MM.1S (cell line): ENCODE measurements around the gene ASPSCR1.

Experiments used
- DNase-seq: peaks from one replicate; pipeline ENCODE4 v3.0.0-alpha.2; 2015
- H2AFZ ChIP-seq: fragments of 300-600 bp; sonication (generic); 2 replicates; pipeline ENCODE4 v1.6.0; 2016; ENCODE audit warnings: antibody characterized with exemption, low read length
- H3F3A ChIP-seq: fragments of 300-600 bp; sonication (generic); 2 replicates; pipeline ENCODE4 v1.6.1; 2016; ENCODE audit warnings: mild to moderate bottlenecking, antibody characterized with exemption, low read length, moderate library complexity, mixed read lengths; ENCODE audit not compliant: insufficient read depth
- H3K27ac ChIP-seq: fragments of 300-600 bp; sonication (generic); 2 replicates; pipeline ENCODE4 v1.5.1; 2016; ENCODE audit warnings: mild to moderate bottlenecking, low read length
- H3K27me3 ChIP-seq: fragments of 300-600 bp; sonication (generic); replicated peaks from 2 replicates; pipeline ENCODE4 v1.6.0; 2016; ENCODE audit warnings: low read length; ENCODE audit not compliant: insufficient read depth
- H3K36me3 ChIP-seq: fragments of 300-600 bp; sonication (generic); replicated peaks from 2 replicates; pipeline ENCODE4 v1.6.1; 2016; ENCODE audit warnings: mild to moderate bottlenecking, low read length, mixed read lengths; ENCODE audit not compliant: insufficient read depth
- H3K4me1 ChIP-seq: fragments of 300-600 bp; sonication (generic); 2 replicates; pipeline ENCODE4 v1.6.1; 2016; ENCODE audit warnings: low read length, mixed read lengths
- H3K4me2 ChIP-seq: fragments of 300-600 bp; sonication (generic); 2 replicates; pipeline ENCODE4 v1.6.0; 2016; ENCODE audit warnings: low read depth, low read length
- H3K4me3 ChIP-seq: fragments of 300-600 bp; sonication (generic); 2 replicates; pipeline ENCODE4 v1.5.1; 2016; ENCODE audit warnings: low read length, mixed read lengths
- H3K79me2 ChIP-seq: fragments of 300-600 bp; sonication (generic); 2 replicates; pipeline ENCODE4 v1.6.1; 2016; ENCODE audit warnings: mixed run types, low read length, mixed read lengths
- H3K9ac ChIP-seq: fragments of 300-600 bp; sonication (generic); 2 replicates; pipeline ENCODE4 v1.6.1; 2016; ENCODE audit warnings: low read length, mixed read lengths
- H3K9me2 ChIP-seq: fragments of 300-600 bp; sonication (generic); replicated peaks from 2 replicates; pipeline ENCODE4 v1.6.1; 2016; ENCODE audit warnings: mild to moderate bottlenecking, low read length, mixed read lengths; ENCODE audit not compliant: insufficient read depth
- H3K9me3 ChIP-seq: fragments of 300-600 bp; sonication (generic); replicated peaks from 2 replicates; pipeline ENCODE4 v1.6.1; 2016; ENCODE audit warnings: mild to moderate bottlenecking, low read length, mixed read lengths; ENCODE audit not compliant: insufficient read depth
- H4K20me1 ChIP-seq: fragments of 300-600 bp; sonication (generic); 2 replicates; pipeline ENCODE4 v1.6.1; 2016; ENCODE audit warnings: mild to moderate bottlenecking, low read length, moderate library complexity, mixed read lengths; ENCODE audit not compliant: insufficient read depth
- EZH2 ChIP-seq: fragments of 300-600 bp; sonication (generic); optimal IDR thresholded peaks from 2 replicates; pipeline ENCODE3; 2017; ENCODE audit warnings: low read depth, mild to moderate bottlenecking, antibody characterized with exemption, low read length, mixed read lengths
- EZH2phosphoT487 ChIP-seq: fragments of 300-600 bp; sonication (generic); IDR thresholded peaks from 2 replicates; pipeline ENCODE4 v1.6.1; 2018; ENCODE audit warnings: antibody characterized with exemption, low read length
- TF ChIP-seq, protein P1 (sequence below): fragments of 300-600 bp; sonication (generic); IDR thresholded peaks from 2 replicates; pipeline ENCODE4 v1.5.1; 2016; ENCODE audit warnings: antibody characterized with exemption, low read length, mixed read lengths

ASPSCR1 gene

DNA sequence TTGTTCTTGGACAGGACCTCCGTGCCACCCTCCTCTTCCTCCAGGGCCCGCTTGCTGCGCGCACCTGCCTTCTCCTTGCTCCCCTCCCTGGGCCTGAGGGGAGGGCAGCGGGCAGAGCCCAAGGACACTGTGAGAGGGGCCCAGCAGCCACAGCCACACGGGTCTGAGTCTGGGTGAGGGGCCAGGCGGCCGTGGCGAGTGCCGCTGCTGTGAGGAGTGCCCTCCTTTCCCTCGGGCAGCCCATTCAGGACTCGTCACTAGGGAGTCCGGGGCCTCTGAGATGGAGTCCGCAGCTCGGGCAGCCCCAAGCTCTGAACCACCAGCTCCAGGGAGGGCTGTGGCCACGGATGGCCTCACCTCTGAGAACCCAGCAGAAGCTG, 82.6 kb downstream of the ASPSCR1 start:
- TF ChIP-seq EZH2 (no peak), EZH2phosphoT487 (no peak)
- Histone ChIP-seq H4K20me1 (peaks cover 3% of the 10 kb centered on the region; the same call in 1 of the 2 replicates), H3K27me3 (no peaks in the 10 kb centered on the region), H3K4me2 (no peak overlapping the region), H3K27ac (no peak overlapping the region), H3K4me3 (no peak overlapping the region), H3F3A (peaks cover 14% of the 10 kb centered on the region), H3K9me3 (no peaks in the 10 kb centered on the region), H3K4me1 (peaks cover 12% of the 10 kb centered on the region), H2AFZ (no peak overlapping the region), H3K9me2 (no peaks in the 10 kb centered on the region), H3K36me3 (0 out of 2 replicates have a peak, but pooled peaks cover 4% of the 10 kb centered on the region), H3K79me2 (peaks cover 26% of the 10 kb centered on the region), H3K9ac (no peak overlapping the region)
- no peak for DNase-seq

GRCh38 chr17:82060614-82061013, 83.2 kb downstream of the ASPSCR1 start:
- no peaks in the 10 kb centered on the region for H3K9me3 ChIP-seq
- DNase-seq: no peak
- H3K4me2 ChIP-seq: no peak overlapping the region
- H2AFZ ChIP-seq: no peak overlapping the region
- 0 out of 2 replicates have a peak, but pooled peaks cover 4% of the 10 kb centered on the region for H3K36me3 ChIP-seq
- peaks cover 30% of the 10 kb centered on the region for H3K79me2 ChIP-seq
- H3F3A ChIP-seq: peaks cover 15% of the 10 kb centered on the region
- H3K9ac ChIP-seq: no peak overlapping the region
- H3K4me3 ChIP-seq: no peak overlapping the region
- no peak overlapping the region for H3K27ac ChIP-seq
- no peaks in the 10 kb centered on the region for H3K9me2 ChIP-seq
- H3K27me3 ChIP-seq: no peaks in the 10 kb centered on the region
- peaks cover 12% of the 10 kb centered on the region for H3K4me1 ChIP-seq
- TF ChIP-seq EZH2phosphoT487 (no peak), EZH2 (no peak)
- TF ChIP-seq, protein P1, sequence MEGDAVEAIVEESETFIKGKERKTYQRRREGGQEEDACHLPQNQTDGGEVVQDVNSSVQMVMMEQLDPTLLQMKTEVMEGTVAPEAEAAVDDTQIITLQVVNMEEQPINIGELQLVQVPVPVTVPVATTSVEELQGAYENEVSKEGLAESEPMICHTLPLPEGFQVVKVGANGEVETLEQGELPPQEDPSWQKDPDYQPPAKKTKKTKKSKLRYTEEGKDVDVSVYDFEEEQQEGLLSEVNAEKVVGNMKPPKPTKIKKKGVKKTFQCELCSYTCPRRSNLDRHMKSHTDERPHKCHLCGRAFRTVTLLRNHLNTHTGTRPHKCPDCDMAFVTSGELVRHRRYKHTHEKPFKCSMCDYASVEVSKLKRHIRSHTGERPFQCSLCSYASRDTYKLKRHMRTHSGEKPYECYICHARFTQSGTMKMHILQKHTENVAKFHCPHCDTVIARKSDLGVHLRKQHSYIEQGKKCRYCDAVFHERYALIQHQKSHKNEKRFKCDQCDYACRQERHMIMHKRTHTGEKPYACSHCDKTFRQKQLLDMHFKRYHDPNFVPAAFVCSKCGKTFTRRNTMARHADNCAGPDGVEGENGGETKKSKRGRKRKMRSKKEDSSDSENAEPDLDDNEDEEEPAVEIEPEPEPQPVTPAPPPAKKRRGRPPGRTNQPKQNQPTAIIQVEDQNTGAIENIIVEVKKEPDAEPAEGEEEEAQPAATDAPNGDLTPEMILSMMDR: no peak
- H4K20me1 ChIP-seq: peaks cover 3% of the 10 kb centered on the region; the same call in 1 of the 2 replicates

DNA sequence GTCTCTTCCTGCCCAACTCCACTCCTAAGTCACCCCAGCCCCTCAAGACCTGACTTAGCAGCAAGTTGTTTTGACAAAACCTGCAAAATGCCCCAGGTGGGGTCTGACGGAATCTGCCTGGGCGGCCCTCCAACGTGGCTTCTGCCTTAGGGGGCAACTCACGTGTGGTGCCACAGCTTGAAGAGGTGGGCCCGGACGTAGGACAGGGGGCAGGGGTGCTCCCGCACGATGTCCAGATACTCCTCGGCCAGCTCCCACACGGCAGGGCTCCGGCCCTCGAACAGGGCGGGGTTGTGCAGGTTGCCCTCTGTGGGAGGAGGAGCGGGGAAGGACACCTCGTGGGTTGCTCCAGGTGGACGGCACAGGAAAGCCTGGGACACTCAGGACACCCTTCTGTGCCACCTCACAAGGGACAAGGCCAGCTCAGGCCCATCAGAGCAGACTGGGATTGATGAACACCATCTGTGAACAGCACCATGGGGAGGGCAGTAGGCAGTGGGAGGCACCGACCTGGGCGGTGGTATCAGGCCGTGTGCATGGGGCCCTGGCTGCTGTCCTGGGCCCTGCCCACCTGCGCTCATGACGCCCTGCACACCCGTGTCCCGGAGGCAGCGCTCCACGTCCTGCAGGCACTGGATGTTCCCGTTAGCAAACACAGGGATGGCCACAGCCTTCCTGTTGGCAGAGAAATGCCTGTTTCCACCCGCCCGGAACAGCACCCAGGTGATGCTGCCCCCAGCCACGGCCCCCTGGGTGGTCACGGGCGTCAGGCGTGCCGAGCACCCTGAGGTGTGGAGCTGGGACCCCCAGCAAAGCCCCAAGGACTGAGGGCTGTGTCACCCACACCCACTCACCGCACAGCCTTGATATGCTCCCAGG, 83.9 kb downstream of the ASPSCR1 start:
- Histone ChIP-seq H3K27ac (no peak overlapping the region), H3K9me3 (no peaks in the 10 kb centered on the region), H3K4me3 (no peak overlapping the region), H3K4me2 (no peak overlapping the region), H3K79me2 (peaks cover 30% of the 10 kb centered on the region), H3K9ac (no peak overlapping the region), H3K4me1 (peaks cover 12% of the 10 kb centered on the region), H3F3A (peaks cover 15% of the 10 kb centered on the region), H3K9me2 (no peaks in the 10 kb centered on the region), H3K36me3 (0 out of 2 replicates have a peak, but pooled peaks cover 4% of the 10 kb centered on the region), H3K27me3 (no peaks in the 10 kb centered on the region), H4K20me1 (peaks cover 3% of the 10 kb centered on the region; the same call in 1 of the 2 replicates), H2AFZ (no peak overlapping the region)
- no peak for DNase-seq
- TF ChIP-seq, protein P1: no peak
- TF ChIP-seq EZH2phosphoT487 (no peak), EZH2 (no peak)
